ENCODE measurements around the gene IL23A.
"Not testable (repeated sequence)": the region's sequence is repeated elsewhere in the genome, so short reads cannot be mapped to it uniquely, and the experiment has no call there.

IL23A gene

DNA sequence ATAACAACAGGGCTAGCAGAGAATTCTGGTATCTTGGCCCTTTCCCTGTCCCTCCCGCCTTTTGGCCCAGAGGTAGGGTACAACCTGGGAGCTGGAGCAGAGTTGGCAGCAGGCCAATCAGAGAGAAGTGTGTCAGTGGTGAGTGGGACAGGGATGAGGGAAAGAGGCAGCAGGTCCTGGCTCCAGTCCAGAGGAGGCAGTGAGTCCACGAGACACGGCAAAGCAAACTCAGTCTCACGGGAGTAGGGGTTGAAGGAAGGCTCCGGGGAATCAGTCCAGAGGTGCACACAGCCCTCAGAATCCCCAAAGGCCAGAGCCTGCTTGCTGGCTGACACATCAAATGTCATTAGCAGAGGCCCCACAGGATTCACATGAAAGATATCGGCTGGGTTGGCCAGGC lies 12.2 kb upstream of the IL23A start:
- DNase-seq: no peak

DNA sequence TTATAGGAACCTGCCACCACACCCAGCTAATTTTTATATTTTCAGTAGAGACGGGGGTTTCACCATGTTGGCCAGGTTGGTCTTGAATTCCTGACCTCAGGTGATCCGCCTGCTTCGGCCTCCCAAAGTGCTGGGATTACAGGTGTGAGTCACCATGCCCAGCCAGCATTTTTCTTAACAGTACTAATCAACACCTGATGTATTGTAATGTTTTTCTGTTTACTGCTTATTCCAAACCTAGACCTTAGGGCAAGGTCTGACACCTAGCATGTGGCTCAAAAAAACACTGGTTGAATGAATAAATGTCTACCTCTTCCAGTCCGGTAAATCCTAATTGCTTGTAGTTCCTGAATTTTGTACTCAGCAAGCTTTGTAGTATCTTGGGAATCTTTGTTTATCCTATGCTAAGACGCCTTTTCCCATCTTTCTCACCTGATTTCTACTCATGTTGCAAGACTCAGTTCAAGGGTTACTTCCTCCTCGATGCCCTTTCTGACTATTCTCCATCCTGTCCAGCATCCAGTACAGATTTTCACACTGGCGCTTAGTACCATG lies 7.7 kb upstream of the IL23A start:
- no peak for DNase-seq

DNA sequence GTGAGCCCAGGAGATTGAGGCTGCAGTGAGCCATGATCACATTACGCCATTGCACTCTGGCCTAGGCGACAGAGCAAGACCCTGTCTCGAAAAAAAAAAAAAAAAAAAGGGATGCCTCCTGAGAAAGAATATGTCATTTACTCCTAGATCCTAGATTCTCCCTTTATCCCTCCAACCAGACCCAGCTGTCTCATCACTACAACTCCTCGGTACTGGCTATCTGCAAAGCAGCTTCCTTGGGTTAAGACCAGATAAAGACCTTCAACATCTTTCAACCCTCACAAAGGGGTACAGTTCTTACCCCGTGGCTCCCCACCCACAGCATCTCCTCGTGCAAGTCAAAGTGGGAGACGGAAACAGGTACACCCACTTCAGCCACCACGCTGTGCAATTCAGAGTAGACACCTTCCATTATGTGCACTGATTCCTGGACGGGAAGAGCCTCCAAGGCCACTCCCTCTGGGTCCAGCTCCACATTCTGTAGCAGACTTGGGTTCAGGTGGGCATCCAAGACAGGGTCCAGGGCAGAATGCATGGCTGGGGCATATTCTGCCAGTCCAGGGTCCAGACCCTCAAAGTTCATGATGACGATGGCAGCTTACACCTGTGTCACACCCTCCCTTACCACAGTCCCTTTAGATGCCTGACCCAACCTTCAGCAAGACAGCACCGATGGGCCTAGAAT lies 6.0 kb upstream of the IL23A start:
- DNase-seq: no peak

DNA sequence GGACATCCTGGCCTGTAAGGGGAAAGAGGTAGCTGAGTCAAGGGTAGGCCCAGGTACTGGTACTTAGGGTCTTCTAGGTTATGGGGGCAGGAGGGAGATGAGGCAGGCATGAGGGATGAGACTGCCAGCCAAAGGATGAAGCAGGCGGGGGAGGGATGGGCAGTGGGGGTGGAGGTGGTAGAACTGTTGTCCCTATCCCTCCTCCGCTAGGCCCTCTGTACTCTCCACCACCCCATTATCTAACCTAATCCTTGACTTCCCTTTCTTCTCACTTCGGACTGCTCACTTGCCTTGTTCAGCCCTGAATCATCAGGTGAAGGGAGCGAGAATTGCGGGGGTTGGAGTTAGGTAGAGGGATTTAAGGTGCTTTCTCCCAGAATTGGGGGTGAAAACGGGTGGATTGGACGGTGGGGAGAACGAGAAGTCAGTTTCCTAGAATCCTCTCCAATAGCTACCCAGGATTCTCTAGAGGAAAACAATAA lies 5.4 kb upstream of the IL23A start:
- no peak for DNase-seq

DNA sequence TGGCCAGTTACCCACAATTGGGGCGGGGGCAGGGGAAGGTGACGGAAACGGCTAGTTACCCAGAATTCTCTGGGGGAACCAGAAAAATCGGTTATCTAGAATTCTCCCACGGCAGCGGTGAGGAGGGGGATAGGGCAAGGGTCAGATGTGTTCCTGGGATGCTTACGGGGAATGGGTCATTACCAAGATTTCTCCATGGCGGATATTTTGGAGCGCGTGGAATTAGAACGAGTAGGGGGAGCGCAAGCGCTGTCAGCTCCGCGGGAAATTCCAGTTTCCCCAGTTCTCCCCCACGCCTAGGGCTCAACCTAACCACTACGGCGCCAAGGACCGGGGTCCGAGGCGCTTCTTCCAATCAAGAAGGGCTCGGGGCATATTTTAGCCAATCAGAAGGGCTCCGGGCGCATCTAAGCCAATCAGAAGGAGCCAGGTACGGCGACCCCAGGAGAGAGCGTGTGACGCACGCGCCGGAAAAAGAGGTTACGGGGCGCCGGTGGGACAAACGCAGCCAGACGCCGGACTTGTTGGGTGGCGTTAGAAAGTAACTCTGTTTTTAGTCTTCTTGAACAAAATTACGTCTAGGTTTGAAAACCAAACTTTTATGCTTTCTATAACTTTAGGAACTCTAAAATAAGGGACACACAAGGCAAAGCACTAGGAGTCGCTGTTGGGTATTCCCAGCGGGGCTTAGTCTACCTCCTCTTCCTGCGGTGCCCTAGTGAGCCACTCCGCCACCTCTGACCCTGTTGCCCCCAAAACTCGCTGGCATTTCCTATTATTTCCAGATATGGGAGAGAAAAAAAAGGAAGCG lies 4.8 kb upstream of the IL23A start, which contains the start of gene PAN2:
Gene PAN2 (minus strand): TSS at position 322 of the 811 bp plus-strand sequence. CDS start 906 bp downstream, outside the sequence.
- DNase-seq: peak; percentile 96 to 97

DNA sequence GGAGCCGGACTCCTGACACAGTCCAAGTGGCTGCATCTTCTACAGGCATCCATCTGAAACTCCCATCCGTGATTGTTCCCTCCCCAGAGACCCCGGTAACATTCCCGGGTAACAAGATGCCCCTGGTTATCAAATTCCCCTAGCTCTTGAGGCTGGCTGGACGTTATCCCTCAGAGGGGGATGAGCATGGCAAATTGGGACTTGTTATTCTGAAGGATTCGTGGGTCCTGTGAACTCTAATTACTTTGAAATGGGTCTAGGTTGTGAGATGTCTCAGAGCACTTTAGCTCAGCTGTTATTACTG lies 4.2 kb upstream of the IL23A start:
- DNase-seq: no peak

DNA sequence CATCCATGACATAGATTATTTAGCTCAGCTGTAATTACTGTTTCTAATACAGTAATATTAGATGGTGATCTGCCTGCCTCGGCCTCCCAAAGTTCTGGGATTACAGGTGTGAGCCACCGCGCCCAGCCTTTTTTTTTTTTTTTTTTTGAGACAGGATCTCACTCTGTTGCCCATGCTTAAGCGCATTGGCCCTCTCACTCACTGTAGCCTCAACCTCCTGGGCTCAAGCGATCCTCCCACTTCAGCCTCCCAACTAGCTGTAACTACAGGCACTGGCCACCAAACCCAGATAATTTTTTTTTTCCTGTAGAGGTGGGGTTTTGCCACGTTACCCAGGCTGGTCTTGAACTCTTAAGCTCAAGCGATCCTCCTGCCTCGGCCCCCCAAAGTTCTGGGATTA lies 3.2 kb upstream of the IL23A start:
- not testable (repeated sequence) for DNase-seq

DNA sequence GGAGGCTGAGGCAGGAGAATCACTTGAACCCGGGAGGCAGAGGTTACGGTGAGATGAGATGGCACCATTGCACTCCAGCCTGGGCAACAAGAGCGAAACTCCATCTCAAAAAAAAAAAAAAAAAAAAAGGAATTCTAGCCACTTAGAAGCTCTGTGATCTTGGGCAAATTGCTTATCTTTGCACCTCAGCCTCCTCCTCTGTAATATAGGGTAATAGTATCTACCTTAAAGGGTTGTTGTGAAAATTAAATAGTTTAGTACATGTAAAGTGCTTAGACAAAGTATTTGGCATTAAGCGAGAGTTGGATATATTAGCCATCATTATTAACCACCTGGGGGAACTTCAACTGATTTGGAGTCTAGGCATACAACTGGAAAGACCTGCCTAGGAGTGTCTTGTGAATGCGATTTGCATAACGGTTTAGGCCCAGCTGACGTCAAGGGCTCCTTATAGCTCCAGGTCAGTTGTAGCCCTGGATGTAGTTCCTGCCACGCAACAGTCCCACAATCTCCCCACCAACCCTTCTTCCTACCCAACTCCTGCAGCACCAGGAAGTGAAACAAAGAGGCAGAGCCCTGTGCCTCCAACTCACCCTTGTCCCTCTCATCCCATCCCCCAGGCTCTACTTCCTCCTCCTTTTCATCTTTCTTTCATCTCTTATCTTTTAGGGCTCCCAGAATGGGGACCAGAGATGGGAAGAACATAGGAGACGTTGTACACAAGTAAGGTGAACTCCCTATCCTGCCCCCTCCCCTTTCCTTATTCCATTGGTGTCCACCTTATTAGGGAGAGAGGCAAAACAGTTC lies 2.1 kb upstream of the IL23A start:
- peak in 1 of 2 donors; percentile 51 for DNase-seq

DNA sequence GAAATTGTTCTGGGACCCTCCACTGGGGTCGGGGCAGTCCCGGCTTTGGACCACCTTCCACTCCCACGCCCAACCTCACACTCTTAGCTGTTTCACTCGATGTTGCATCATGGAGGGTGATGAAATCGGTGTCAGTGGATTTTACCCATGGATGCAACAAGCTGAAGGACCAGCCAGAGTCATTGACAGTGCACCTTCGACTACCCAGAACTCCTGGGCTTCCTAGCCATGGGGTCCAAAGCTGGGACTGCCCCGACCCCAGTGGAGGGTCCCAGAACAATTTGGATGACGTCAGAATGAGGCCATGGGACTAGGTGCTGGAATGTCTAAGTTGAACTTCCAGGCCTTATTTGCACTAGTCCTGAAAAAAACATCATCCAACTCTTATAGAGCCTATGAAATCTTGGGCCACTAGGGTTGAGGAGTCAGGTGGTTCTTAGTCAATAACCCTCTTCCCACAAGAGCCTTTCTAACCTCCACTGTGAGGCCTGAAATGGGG lies 882 bp upstream of the IL23A start:
- no peak for DNase-seq

DNA sequence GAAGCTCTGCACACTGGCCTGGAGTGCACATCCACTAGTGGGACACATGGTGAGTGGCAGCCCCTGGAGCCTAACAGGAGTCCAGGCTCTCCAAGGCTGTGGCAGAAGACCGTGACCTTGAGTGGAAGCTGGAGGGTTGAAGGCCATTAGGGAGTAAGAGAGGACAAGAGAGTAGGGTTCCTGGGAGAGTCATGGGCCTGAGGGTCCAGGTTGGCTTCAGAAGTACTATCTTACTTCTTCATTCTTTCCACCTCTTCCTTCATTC lies 406 bp downstream of the IL23A start:
- no peak for DNase-seq

DNA sequence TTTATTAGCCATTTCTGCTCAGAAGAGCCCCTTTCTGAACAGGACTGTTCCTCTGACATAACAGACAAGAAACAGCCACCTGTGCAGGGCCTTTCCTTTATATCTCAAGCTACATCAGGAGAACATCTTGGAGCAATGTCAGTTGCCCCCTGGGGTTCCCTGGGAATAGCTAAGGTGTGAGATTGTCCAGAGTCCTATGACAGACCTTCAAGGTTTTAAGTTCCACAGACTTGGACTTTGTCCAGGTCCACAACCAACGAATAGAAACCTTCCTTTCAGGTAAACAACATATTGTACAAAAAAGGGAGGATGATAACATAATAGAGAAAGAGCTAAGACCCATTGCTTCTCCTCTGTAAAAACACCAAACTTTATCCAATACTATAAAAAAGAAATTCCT lies 2.9 kb downstream of the IL23A start:
- DNase-seq: no peak

DNA sequence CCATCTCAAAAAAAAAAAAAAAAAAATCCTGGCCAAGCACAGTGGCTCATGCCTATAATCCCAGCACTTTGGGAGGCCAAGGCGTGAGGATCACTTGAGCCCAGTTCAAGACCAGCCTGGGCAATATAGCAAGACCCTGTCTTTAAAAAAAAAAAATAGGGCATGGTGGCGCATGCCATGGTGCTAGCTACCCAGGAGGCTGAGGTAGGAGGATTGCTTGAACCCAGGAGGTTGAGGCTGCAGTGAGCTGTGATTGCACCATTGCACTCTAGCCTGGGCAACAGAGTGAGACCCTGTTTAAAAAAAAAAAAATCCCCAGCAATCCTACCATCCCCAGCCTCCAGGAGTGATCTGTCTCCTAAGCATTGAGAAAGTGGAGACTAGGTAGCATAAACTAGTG lies 3.6 kb downstream of the IL23A start:
- DNase-seq: not testable (repeated sequence)

DNA sequence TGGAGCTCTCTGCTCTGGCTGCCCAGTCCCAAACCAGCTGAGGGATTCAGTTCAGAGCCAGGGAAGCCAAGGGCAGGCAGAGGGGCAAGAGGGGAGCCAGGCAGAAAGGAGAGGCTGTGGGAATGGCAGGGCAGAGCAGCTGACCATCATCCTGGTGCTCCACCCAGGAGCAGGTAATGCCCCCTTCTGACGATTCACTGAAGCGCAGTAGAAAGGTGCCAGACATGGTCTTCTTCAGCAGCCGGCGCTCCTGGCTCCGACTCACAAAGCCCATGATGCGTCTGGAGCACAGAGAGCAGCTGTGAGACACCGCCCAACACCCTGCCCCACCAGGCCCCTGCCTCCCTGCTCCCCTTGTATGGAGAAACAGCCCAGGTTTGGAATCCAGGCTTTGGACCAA lies 8.0 kb downstream of the IL23A start:
- DNase-seq: no peak

DNA sequence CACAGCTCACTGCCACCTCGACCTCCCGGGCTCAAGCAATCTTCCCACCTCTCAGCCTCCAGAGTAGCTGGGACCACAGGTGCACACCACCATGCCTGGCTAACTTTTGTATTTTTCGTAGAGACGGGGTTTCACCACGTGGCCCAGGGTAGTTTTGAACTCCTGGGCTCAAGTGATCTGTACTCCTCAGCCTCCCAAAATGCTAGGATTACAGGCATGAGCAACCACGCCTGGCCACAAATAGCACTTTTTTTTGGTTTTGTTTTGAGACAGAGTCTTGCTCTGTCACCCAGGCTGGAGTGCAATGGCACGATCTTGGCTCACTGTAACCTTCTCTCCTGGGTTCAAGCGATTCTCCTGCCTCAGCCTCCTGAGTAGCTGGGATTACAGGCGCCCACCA lies 8.6 kb downstream of the IL23A start:
- DNase-seq: not testable (repeated sequence)

DNA sequence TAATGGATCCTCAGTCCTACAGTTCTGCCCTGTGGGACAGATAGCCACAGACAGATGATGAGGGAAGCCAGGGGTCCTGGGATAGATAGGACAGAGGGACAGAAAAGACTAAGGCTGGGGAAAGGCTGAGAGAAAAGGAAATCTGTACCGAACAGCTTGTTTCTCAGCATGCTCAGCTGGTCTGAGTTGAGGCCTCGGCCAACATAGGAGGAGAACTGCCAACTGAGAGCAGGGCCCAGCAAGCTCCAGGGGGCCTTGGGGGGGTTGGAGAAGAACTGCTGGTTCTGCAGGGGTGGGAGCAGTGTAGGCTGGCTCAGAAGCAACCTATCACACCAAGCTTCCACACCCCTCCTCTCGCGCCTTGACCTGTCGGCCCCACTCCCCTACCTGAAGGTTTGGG lies 10.1 kb downstream of the IL23A start:
- DNase-seq: no peak

DNA sequence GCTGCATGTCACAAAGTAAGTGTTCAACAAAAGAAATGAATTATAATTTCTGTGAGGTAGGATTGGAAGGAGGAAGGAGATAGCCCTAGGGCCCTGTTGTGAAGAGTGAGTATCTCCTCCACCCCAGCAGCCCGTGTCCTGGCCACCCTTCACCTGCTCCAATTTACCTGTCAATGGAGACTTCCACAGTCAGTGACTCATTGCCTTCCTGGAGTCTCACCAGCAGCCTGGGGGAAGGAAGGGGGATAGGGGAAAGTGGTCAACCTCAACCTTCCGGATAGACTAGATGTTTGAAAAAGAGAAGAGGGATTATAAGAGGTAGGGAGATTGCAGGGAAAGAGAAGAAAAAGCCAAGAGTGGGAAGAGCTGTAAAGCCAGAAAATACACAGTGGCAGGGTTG lies 12.0 kb downstream of the IL23A start:
- no peak for DNase-seq

DNA sequence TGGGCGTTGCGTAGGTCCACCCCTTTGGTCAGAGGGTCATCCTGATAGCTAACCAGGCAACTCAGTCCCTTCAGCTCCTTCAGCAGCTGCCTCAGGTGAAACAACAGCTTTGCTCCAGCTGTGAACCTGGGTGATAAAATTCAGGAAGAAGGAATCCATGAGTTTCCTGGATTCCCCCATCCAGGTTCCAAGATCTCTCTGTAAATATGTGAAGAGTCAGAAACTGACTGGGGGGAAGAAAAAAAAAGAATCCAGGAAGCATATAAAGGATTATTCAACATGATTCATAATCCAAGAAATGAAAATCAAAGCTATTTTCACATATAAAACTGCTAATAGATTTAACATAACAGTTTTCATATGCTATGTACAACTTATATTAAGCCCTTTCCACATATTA lies 12.6 kb downstream of the IL23A start:
- DNase-seq: no peak

DNA sequence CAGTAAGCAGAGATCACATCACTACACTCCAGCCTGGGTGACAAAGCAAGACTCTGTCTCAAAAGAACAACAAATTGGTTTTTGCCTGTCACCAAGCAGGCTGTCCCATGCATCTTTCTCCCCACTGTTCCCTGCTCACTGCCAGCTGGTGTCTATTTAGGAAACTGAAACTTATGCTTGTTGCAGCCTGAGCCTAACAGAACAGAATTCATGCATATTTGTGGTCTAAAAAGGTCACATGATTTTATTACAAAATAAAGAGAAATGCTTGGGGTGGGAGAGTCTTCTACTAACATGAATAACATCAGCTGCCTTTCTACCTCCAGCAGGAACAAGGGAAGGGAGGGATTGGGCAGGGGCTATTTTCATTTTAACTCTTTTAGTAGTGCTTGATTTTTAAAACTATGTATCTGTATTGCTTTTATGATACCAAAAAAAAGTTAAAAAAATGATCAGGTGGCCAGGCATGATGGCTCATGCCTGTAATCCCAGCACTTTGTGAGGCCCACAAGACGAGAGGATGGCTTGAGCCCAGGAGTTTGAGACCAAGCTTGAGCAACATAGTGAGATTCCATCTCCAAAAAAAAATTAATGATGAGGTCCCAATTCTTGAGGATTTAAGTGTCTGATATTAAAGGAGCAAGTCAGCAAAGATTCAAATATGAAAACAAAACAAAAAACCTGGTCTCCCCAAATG lies 20.3 kb downstream of the IL23A start:
- peak; percentile 54 to 67 for DNase-seq

DNA sequence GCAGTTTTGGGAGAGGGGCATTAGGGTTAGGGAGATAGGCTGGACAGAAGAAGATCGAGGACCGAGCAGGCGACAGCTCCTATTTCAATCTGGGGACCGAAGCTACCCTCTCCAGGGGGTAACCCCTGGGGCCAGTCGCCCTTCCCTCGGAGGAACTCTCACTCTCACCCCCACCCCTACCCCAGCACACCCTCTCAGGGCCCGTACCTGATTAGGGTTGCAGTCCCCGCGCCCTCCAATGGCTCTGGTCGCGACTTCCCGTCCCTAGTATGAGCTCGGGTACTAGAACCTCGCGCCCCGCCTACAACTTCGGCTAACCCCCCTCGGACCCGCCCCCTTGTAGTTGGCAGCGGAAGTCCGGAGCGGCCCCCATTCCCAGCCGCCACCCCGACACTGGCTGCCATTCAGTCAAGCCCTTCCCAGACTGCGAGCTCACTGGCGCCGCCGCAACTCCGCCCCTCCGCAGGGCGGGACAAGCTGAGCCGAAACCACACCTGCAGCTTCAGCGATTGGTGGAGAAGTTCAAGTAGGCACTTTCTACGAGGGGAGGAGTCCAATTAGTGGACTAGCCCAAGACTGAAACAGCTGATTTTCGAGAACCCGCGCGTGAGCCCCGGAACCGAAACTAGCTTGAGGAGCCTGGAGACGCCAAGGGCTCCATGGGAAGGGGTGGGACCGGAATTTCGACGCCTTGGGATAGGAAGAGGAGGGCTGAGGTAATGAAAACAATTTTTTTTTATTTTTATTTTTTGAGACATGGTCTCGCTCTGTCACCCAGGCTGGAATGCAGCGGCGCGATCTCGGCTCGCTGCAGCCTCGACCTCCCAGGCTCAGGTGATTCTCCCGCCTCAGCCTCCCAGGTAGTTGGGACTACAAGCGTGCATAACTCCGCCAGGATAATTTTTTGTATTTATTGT lies 21.4 kb downstream of the IL23A start, which contains the start of gene STAT2:
Gene STAT2 (minus strand): TSS at position 257 of the 917 bp plus-strand sequence. CDS start 3,536 bp downstream, outside the sequence.
- DNase-seq: peak; percentile 100

DNA sequence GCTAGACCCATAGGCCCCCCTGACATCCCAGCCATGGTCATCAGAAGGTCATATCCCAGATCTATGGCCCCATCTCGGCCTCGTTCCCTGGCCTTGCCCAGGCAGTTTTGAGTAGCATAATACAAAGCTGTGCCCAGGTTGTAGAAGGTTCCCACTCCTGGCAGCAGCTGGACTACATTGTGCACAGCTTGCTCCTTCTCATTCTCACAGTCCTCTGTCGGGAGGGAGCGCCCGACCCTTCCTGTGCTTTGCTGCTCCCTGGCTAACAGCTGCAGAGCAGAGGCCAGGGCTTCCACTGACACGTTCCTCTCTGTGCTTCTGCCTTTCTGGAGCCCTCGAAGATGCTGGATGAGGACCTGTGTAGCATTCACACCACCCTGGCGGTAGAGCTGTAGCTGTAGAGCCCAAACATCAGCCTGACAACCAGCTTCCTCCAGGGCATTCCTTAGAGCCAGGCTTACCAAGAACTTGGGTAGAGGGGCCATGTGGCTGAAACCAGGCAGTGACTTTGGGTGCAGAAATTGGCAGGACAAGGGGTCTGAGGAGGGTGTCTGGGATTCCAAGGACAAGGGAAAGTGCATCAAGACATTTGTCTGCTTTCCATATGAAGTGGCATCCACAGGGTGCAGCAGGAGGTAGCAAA lies 22.9 kb downstream of the IL23A start:
- DNase-seq: no peak
